HL-60 (cell line): ENCODE measurements around the gene UNC80.

Source experiments
- DNase-seq, 2 experiments: peaks; one replicate each; pipeline ENCODE4 v3.0.0-alpha.2; 2010 to 2020; ENCODE audit warnings: low read depth in 1 of 2, low spot score in 1 of 2
- H3K27ac ChIP-seq: fragments of 250-450 bp; sonication (Bioruptor Pico); replicated peaks from 2 replicates; pipeline ENCODE4 v1.5.1; 2020; ENCODE audit warnings: mild to moderate bottlenecking, moderate library complexity
- H3K27me3 ChIP-seq: fragments of 250-450 bp; sonication (Bioruptor Pico); 2 replicates; pipeline ENCODE4 v1.5.1; 2021; ENCODE audit warnings: mild to moderate bottlenecking, moderate library complexity; ENCODE audit not compliant: insufficient read depth, poor library complexity, severe bottlenecking
- H3K4me3 ChIP-seq: replicated peaks from 2 replicates; pipeline ENCODE4 v1.5.1; 2011; ENCODE audit warnings: mild to moderate bottlenecking, control low read depth, low read length; ENCODE audit not compliant: insufficient read depth
- CTCF ChIP-seq: IDR thresholded peaks from one replicate; pipeline ENCODE4 v1.5.1; 2011; ENCODE audit warnings: low read length, control low read depth, inconsistent platforms; ENCODE audit not compliant: insufficient read depth
- GABPA ChIP-seq: IDR thresholded peaks from 2 replicates; pipeline ENCODE4 v1.6.1; 2012; ENCODE audit warnings: low read depth
- POLR2AphosphoS5 ChIP-seq: IDR thresholded peaks from 2 replicates; pipeline ENCODE4 v1.6.1; 2012; ENCODE audit warnings: low read depth
- SPI1 ChIP-seq: IDR thresholded peaks from 2 replicates; pipeline ENCODE4 v1.6.1; 2012; ENCODE audit warnings: low read depth, mild to moderate bottlenecking, borderline replicate concordance
- TF ChIP-seq, protein P1 (sequence below): IDR thresholded peaks from 2 replicates; pipeline ENCODE4 v1.6.1; 2012; ENCODE audit warnings: low read depth; ENCODE audit not compliant: insufficient replicate concordance

Gene UNC80

GRCh38 chr2:209937893-209938292 lies 166.3 kb downstream of the UNC80 start:
- no peak overlapping the region for H3K4me3 ChIP-seq
- DNase-seq = no peak
- H3K27me3 ChIP-seq = no peaks in the 10 kb centered on the region
- no peak overlapping the region for H3K27ac ChIP-seq
- no peak for TF ChIP-seq GABPA
- TF ChIP-seq, protein P1, sequence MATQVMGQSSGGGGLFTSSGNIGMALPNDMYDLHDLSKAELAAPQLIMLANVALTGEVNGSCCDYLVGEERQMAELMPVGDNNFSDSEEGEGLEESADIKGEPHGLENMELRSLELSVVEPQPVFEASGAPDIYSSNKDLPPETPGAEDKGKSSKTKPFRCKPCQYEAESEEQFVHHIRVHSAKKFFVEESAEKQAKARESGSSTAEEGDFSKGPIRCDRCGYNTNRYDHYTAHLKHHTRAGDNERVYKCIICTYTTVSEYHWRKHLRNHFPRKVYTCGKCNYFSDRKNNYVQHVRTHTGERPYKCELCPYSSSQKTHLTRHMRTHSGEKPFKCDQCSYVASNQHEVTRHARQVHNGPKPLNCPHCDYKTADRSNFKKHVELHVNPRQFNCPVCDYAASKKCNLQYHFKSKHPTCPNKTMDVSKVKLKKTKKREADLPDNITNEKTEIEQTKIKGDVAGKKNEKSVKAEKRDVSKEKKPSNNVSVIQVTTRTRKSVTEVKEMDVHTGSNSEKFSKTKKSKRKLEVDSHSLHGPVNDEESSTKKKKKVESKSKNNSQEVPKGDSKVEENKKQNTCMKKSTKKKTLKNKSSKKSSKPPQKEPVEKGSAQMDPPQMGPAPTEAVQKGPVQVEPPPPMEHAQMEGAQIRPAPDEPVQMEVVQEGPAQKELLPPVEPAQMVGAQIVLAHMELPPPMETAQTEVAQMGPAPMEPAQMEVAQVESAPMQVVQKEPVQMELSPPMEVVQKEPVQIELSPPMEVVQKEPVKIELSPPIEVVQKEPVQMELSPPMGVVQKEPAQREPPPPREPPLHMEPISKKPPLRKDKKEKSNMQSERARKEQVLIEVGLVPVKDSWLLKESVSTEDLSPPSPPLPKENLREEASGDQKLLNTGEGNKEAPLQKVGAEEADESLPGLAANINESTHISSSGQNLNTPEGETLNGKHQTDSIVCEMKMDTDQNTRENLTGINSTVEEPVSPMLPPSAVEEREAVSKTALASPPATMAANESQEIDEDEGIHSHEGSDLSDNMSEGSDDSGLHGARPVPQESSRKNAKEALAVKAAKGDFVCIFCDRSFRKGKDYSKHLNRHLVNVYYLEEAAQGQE = no peak
- TF ChIP-seq CTCF = no peak
- TF ChIP-seq SPI1 = no peak
- TF ChIP-seq POLR2AphosphoS5 = no peak

GRCh38 chr2:209938906-209939305 lies 167.3 kb downstream of the UNC80 start:
- no peak overlapping the region for H3K4me3 ChIP-seq
- no peaks in the 10 kb centered on the region for H3K27me3 ChIP-seq
- H3K27ac ChIP-seq = no peak overlapping the region
- no peak for DNase-seq
- TF ChIP-seq CTCF = no peak
- no peak for TF ChIP-seq GABPA
- TF ChIP-seq POLR2AphosphoS5 = no peak
- no peak for TF ChIP-seq SPI1
- TF ChIP-seq, protein P1 = no peak

DNA sequence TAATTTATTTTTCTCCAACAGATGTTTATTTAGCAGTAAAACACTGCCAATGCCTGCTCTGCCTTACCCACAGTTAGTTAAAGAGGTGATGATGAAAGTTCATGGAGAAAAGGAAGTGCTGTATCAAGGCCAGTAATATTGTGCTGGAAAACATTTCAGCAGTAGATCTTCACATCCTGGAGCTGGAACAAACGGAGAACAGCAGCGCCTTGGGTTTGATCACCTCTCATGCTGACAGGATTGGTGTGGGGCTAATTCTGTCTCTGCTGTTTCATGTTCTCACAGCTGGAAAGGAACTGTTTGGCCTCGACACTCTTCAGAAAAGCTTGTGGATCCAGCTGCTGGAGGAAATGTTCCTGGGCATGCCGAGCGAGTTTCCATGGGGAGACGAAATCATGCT lies 169.3 kb downstream of the UNC80 start:
- Histone ChIP-seq H3K27ac (no peak overlapping the region), H3K4me3 (no peak overlapping the region), H3K27me3 (no peaks in the 10 kb centered on the region)
- TF ChIP-seq GABPA (no peak), SPI1 (no peak), POLR2AphosphoS5 (no peak), CTCF (no peak)
- TF ChIP-seq, protein P1 = no peak
- no peak for DNase-seq
